CD14-positive monocyte (primary cell): ENCODE results near the gene DKKL1. TPM values are rescaled to one million over a fixed set of nuclear protein-coding genes. Genes with fewer than 3 reads are reported as not detected.

Experiments
- DNase-seq, 3 donors: peaks; one replicate each; pipeline ENCODE4 v3.0.0-alpha.2; 2011 to 2022
- H2AFZ ChIP-seq: 2 replicates; pipeline ENCODE4 v1.6.0; 2012; ENCODE audit warnings: mild to moderate bottlenecking, low read depth, low read length, inconsistent platforms; ENCODE audit not compliant: insufficient read depth, poor library complexity, severe bottlenecking
- H3K27ac ChIP-seq, 2 donors: 1 replicate in 1 of 2; 2 replicates in 1 of 2; pipeline ENCODE4 v1.5.1; 2012 to 2013; ENCODE audit warnings: low read length in 2 of 2, control low read depth in 1 of 2, inconsistent platforms in 1 of 2, low read depth in 1 of 2, mild to moderate bottlenecking in 1 of 2
- H3K27me3 ChIP-seq, 2 donors: one replicate each; pipeline versions ENCODE4 v1.6.0 to v1.6.1; 2011 to 2013; ENCODE audit warnings: low read length in 2 of 2; ENCODE audit not compliant: control insufficient read depth in 2 of 2, insufficient read depth in 2 of 2
- H3K36me3 ChIP-seq, 2 donors: replicated peaks in 1 of 2; 1 replicate in 1 of 2; 2 replicates in 1 of 2; pipeline versions ENCODE4 v1.5.1 to v1.6.1; 2012 to 2013; ENCODE audit warnings: low read length in 2 of 2, control low read depth in 1 of 2, inconsistent platforms in 1 of 2, mild to moderate bottlenecking in 1 of 2; ENCODE audit not compliant: insufficient read depth in 2 of 2, control insufficient read depth in 1 of 2
- H3K4me1 ChIP-seq, 2 donors: 1 replicate in 1 of 2; 2 replicates in 1 of 2; pipeline versions ENCODE4 v1.5.1 to v1.6.1; 2012 to 2013; ENCODE audit warnings: low read length in 2 of 2, control low read depth in 1 of 2, inconsistent platforms in 1 of 2, mild to moderate bottlenecking in 1 of 2, moderate library complexity in 1 of 2; ENCODE audit not compliant: insufficient read depth in 2 of 2, control insufficient read depth in 1 of 2
- H3K4me2 ChIP-seq: replicated peaks from 2 replicates; pipeline ENCODE3; 2012; ENCODE audit warnings: low read length, moderate library complexity, mild to moderate bottlenecking; ENCODE audit not compliant: poor library complexity, severe bottlenecking; ENCODE audit errors: extremely low read depth
- H3K4me3 ChIP-seq, 3 experiments: fragments of 200-600 bp in 1 of 3; sonication (generic) in 1 of 3; replicated peaks in 1 of 3; 1 replicate in 2 of 3; 2 replicates in 1 of 3; pipeline ENCODE4 v1.5.1; 2011 to 2013; ENCODE audit warnings: low read length in 3 of 3, mild to moderate bottlenecking in 3 of 3, control low read depth in 2 of 3, low read depth in 2 of 3, inconsistent platforms in 1 of 3, moderate library complexity in 1 of 3
- H3K79me2 ChIP-seq: 2 replicates; pipeline ENCODE4 v1.6.0; 2012; ENCODE audit warnings: mild to moderate bottlenecking, control low read depth, inconsistent platforms, low read length, moderate library complexity; ENCODE audit not compliant: insufficient read depth
- H3K9ac ChIP-seq: 2 replicates; pipeline ENCODE4 v1.6.0; 2017; ENCODE audit warnings: low read length, mild to moderate bottlenecking; ENCODE audit not compliant: insufficient read depth, poor library complexity, severe bottlenecking
- H3K9me3 ChIP-seq, 2 donors: replicated peaks in 1 of 2; 1 replicate in 1 of 2; 2 replicates in 1 of 2; pipeline versions ENCODE4 v1.5.1 to v1.6.1; 2012 to 2013; ENCODE audit warnings: low read length in 2 of 2, control low read depth in 1 of 2; ENCODE audit not compliant: control insufficient read depth in 1 of 2, insufficient read depth in 1 of 2
- H4K20me1 ChIP-seq: 2 replicates; pipeline ENCODE4 v1.6.0; 2012; ENCODE audit warnings: mild to moderate bottlenecking, low read length, control low read depth, moderate library complexity; ENCODE audit not compliant: insufficient read depth
- H3K27ac Mint-ChIP-seq, 7 donors: one replicate each; pipeline ENCODE4 v1.8.0; 2020; ENCODE audit warnings: mild to moderate bottlenecking in 7 of 7, mixed read lengths in 7 of 7, moderate library complexity in 6 of 7, inconsistent platforms in 2 of 7
- H3K27me3 Mint-ChIP-seq, 3 donors: one replicate each; pipeline ENCODE4 v1.8.0; 2021 to 2022; ENCODE audit warnings: low read depth in 3 of 3, mild to moderate bottlenecking in 3 of 3, mixed read lengths in 3 of 3, moderate library complexity in 3 of 3, inconsistent platforms in 1 of 3
- H3K36me3 Mint-ChIP-seq, 2 donors: one replicate each; pipeline ENCODE4 v1.8.0; 2020; ENCODE audit warnings: mixed read lengths in 2 of 2, inconsistent platforms in 1 of 2, mild to moderate bottlenecking in 1 of 2
- H3K4me1 Mint-ChIP-seq: one replicate; pipeline ENCODE4 v1.8.0; 2020; ENCODE audit warnings: mild to moderate bottlenecking, mixed read lengths
- H3K4me3 Mint-ChIP-seq, 2 donors: one replicate each; pipeline ENCODE4 v1.8.0; 2020; ENCODE audit warnings: mild to moderate bottlenecking in 2 of 2, mixed read lengths in 2 of 2, moderate library complexity in 1 of 2
- H3K9me3 Mint-ChIP-seq, 7 donors: one replicate each; pipeline ENCODE4 v1.8.0; 2020 to 2022; ENCODE audit warnings: mixed read lengths in 7 of 7, mild to moderate bottlenecking in 6 of 7, moderate library complexity in 6 of 7, inconsistent platforms in 2 of 7
- WGBS: methylation state at CpG from one replicate; pipeline ENCODE4 v1.1.5; 2013; ENCODE audit warnings: missing lambda C conversion rate; ENCODE audit not compliant: insufficient coverage; 5-methylcytosine and 5-hydroxymethylcytosine counted together
- intact Hi-C, 2 donors: fragments of 100-400 bp; cut with micrococcal nuclease; formaldehyde crosslinking; loops; one replicate each; pipeline versions ENCODE4 v1.15.0 to v1.15.1; 2023
- polyA plus RNA-seq, 3 donors: library from polyadenylated mRNA; depleted of rRNA in 1 of 3; unstranded in 2 of 3; stranded (reverse) in 1 of 3; fragments of 300-500 nt in 2 of 3; fragments of >200 nt in 1 of 3; fragmentation: Illumina TruSeq in 2 of 3; gene quantifications; 1 replicate in 2 of 3; 2 replicates in 1 of 3; pipeline ENCODE4 v1.2.3, GENCODE V29; 2012 to 2021
- TF ChIP-seq, protein P1 (sequence below): fragments of 200-600 bp; IDR thresholded peaks from one replicate; pipeline ENCODE4 v1.8.0; 2022; ENCODE audit warnings: antibody characterized with exemption, mild to moderate bottlenecking

The DKKL1 gene
- polyA plus RNA-seq, 3 donors = not detected

- no peak overlapping the region for H3K4me3 ChIP-seq
- no peaks in the 10 kb centered on the region for H4K20me1 ChIP-seq
- intact Hi-C loops = no loop called here
- peaks cover 0 to 8% of the 10 kb centered on the region in 2 donors for H3K9me3 ChIP-seq
- no peak overlapping the region for H3K27ac ChIP-seq
- no peaks in the 10 kb centered on the region for H3K36me3 Mint-ChIP-seq
- no peak overlapping the region for H3K27ac Mint-ChIP-seq
- no peak overlapping the region for H3K4me3 Mint-ChIP-seq
- peaks cover 12 to 18% (median 14%) of the 10 kb centered on the region in 3 donors for H3K27me3 Mint-ChIP-seq
- no peak overlapping the region for H2AFZ ChIP-seq
- WGBS = no CpG with 5 or more reads among the region's 3 CpGs
- no peak for DNase-seq
- no peaks in the 10 kb centered on the region for H3K79me2 ChIP-seq
- H3K4me2 ChIP-seq = no peak overlapping the region
- no peaks in the 10 kb centered on the region for H3K4me1 Mint-ChIP-seq
- no peaks in the 10 kb centered on the region for H3K4me1 ChIP-seq
- peaks cover 0 to 3% of the 10 kb centered on the region in 2 donors for H3K27me3 ChIP-seq
- no peaks in the 10 kb centered on the region for H3K36me3 ChIP-seq
- no peak overlapping the region for H3K9ac ChIP-seq
- peaks cover 3 to 19% (median 10%) of the 10 kb centered on the region in 7 donors for H3K9me3 Mint-ChIP-seq
- TF ChIP-seq, protein P1, sequence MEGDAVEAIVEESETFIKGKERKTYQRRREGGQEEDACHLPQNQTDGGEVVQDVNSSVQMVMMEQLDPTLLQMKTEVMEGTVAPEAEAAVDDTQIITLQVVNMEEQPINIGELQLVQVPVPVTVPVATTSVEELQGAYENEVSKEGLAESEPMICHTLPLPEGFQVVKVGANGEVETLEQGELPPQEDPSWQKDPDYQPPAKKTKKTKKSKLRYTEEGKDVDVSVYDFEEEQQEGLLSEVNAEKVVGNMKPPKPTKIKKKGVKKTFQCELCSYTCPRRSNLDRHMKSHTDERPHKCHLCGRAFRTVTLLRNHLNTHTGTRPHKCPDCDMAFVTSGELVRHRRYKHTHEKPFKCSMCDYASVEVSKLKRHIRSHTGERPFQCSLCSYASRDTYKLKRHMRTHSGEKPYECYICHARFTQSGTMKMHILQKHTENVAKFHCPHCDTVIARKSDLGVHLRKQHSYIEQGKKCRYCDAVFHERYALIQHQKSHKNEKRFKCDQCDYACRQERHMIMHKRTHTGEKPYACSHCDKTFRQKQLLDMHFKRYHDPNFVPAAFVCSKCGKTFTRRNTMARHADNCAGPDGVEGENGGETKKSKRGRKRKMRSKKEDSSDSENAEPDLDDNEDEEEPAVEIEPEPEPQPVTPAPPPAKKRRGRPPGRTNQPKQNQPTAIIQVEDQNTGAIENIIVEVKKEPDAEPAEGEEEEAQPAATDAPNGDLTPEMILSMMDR = no peak
Observed at GRCh38 chr19:49380391-49380790, 16.7 kb downstream of the DKKL1 start.

DNA sequence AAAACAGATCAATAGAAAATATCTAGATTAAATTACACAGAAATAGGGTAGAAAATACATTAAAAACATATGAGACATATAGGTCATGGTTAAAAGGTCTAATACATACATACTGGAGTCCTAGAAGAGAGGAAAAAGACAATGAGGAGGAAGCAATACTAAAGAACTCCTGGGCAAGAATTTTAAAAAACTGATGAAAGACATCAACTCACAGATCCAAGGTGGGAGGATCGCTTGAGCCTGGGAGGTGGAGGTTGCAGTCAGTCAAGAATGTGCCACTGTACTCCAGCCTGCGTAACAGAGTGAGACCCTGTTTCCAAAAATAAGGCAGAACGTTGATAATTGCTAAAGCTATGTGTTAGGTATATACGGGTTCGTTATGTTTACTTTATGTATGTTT lies 19.0 kb downstream of the DKKL1 start:
- 92% methylated on average over 2 of the region's 5 CpGs for WGBS

More for the DNA sequence above, 19.0 kb downstream of the DKKL1 start:
- no peaks in the 10 kb centered on the region for H3K79me2 ChIP-seq
- H3K9me3 Mint-ChIP-seq = peaks cover 3 to 19% (median 10%) of the 10 kb centered on the region in 7 donors
- no peaks in the 10 kb centered on the region for H3K36me3 ChIP-seq
- peaks cover 11 to 18% (median 12%) of the 10 kb centered on the region in 3 donors for H3K27me3 Mint-ChIP-seq
- peaks cover 0 to 8% of the 10 kb centered on the region in 2 donors for H3K9me3 ChIP-seq
- H3K36me3 Mint-ChIP-seq = no peaks in the 10 kb centered on the region
- no peaks in the 10 kb centered on the region for H4K20me1 ChIP-seq
- intact Hi-C loops = no loop called here
- no peak for DNase-seq
- no peak overlapping the region for H3K27ac ChIP-seq
- H3K4me3 Mint-ChIP-seq = no peak overlapping the region
- TF ChIP-seq, protein P1 = no peak
- H3K4me1 Mint-ChIP-seq = peaks cover 2% of the 10 kb centered on the region
- no peak overlapping the region for H3K4me3 ChIP-seq
- H2AFZ ChIP-seq = no peak overlapping the region
- peaks cover 0 to 3% of the 10 kb centered on the region in 2 donors for H3K27me3 ChIP-seq
- no peak overlapping the region for H3K9ac ChIP-seq
- no peak overlapping the region for H3K4me2 ChIP-seq
- no peaks in the 10 kb centered on the region for H3K4me1 ChIP-seq
- H3K27ac Mint-ChIP-seq = no peak overlapping the region
